Gastrocnemius medialis (tissue), 4 donors: ENCODE data around the gene LDB3. TPM values are rescaled to one million over a fixed set of nuclear protein-coding genes. Genes with fewer than 3 reads are reported as not detected.

Experiments used
- ATAC-seq, 2 donors: fragments of 150-250 bp; one replicate each; pipeline ENCODE4 v1.9.1; 2016
- DNase-seq, 2 donors: peaks; one replicate each; pipeline ENCODE4 v3.0.0-alpha.2; 2019
- H3K27ac ChIP-seq, 4 donors: fragments of 200-600 bp; sonication (generic); 1 replicate in 1 of 4; 2 replicates in 3 of 4; pipeline ENCODE4 v1.5.1; 2016 to 2018; ENCODE audit warnings: mild to moderate bottlenecking in 2 of 4, moderate library complexity in 1 of 4
- H3K27me3 ChIP-seq, 3 donors: fragments of 200-600 bp; sonication (generic) in 2 of 3; 1 replicate in 1 of 3; 2 replicates in 2 of 3; pipeline versions ENCODE4 v1.5.1 to v1.6.0; 2016 to 2019; ENCODE audit warnings: mild to moderate bottlenecking in 1 of 3, moderate library complexity in 1 of 3
- H3K36me3 ChIP-seq, 2 donors: fragments of 200-600 bp; sonication (generic) in 1 of 2; one replicate each; pipeline ENCODE4 v1.5.1; 2017 to 2018
- H3K4me1 ChIP-seq, 2 donors: fragments of 200-600 bp; sonication (generic) in 1 of 2; one replicate each; pipeline ENCODE4 v1.5.1; 2016 to 2017; ENCODE audit warnings: mild to moderate bottlenecking in 2 of 2
- H3K4me3 ChIP-seq, 4 donors: fragments of 200-600 bp; sonication (generic) in 3 of 4; 1 replicate in 1 of 4; 2 replicates in 3 of 4; pipeline ENCODE4 v1.5.1; 2016 to 2019; ENCODE audit warnings: mild to moderate bottlenecking in 2 of 4
- H3K9me3 ChIP-seq, 3 donors: fragments of 200-600 bp; sonication (generic) in 2 of 3; 1 replicate in 1 of 3; 2 replicates in 2 of 3; pipeline ENCODE4 v1.5.1; 2016 to 2019
- CTCF ChIP-seq, 5 experiments: fragments of 450-650 bp in 3 of 5; fragments of 200-600 bp in 2 of 5; sonication (generic) in 2 of 5; IDR thresholded peaks in 4 of 5; conservative IDR thresholded peaks in 1 of 5; 1 replicate in 4 of 5; 2 replicates in 1 of 5; pipeline ENCODE4 v1.5.1; 2016 to 2019; ENCODE audit warnings: antibody characterized with exemption in 5 of 5, mild to moderate bottlenecking in 3 of 5, moderate library complexity in 3 of 5
- POLR2A ChIP-seq, 2 donors: fragments of 450-650 bp; IDR thresholded peaks; one replicate each; pipeline ENCODE4 v1.6.1; 2017; ENCODE audit warnings: antibody characterized with exemption in 2 of 2, mild to moderate bottlenecking in 2 of 2, moderate library complexity in 2 of 2
- in situ Hi-C, 4 donors: fragments of 200-750 bp; cut with MboI; loops; one replicate each; pipeline versions ENCODE4 v1.15.0 to v1.8.0; 2017; ENCODE audit warnings: low sequenced_read_pairs in 4 of 4
- intact Hi-C: fragments of 100-400 bp; cut with DNase I; formaldehyde crosslinking; loops from one replicate; pipeline ENCODE4 v1.15.1; 2023; ENCODE audit warnings: low total_unique reads
- total RNA-seq, 4 donors: library from RNA; depleted of rRNA; stranded (reverse); fragments of >200 nt; gene quantifications; one replicate each; pipeline versions ENCODE4 v1.1.0 to v1.2.3, GENCODE V29; 2016

LDB3 gene
- total RNA-seq, 4 donors from 2014 or later: 164 to 305 (median 227) TPM

DNA sequence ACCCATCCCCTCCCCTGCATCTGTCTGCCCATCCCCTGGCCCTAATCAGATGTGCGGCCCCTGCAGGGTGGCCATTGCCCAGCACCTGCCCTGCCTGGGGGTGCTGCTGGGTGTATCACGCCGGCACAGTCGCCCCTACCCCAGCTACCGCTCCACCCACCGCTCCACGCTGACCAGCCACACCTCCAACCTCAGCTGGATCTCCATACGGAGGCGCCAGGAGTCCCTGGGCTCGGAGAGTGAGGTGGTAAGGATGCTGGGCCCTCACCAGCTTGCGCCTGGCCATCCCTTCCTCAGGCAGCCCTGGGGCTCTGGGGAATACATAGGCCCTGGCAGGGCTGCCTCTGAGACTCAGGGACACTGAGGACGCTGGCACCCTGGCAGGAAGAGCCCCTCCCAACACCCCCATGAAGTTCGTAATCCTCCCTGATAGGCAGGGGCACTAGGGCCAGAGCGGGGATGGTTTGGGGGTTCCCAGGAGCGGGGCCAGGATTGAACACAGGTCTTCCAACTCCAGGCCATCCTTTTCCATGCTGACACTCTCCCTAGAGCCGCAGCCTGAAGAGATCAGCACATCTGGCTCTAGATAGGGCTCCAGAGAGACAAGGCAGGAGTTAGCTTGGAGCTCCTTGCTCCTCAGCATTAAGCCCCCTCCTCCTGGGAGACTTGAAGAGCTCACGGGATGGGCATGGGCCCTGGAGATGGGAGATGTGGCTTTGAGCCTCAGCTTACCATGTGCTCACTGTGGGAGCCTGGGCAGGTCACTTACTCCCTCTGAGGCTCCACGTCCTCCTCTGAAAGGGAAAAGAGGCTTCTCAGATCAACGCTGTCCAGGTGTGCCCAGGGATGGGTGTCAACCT lies 5.9 kb upstream of the LDB3 start:
- in situ Hi-C loops: no loop called here
- ATAC-seq (no peak), DNase-seq (peak in 1 of 2 donors; percentile 22)
- Histone ChIP-seq H3K4me1 (peaks cover 60 to 65% of the 10 kb centered on the region in 2 donors), H3K27ac (peak overlapping the region; percentile 98 to 100 (median 99)), H3K27me3 (no peaks in the 10 kb centered on the region), H3K4me3 (no peak overlapping the region), H3K36me3 (no peaks in the 10 kb centered on the region), H3K9me3 (no peaks in the 10 kb centered on the region)
- TF ChIP-seq CTCF (IDR thresholded peaks at IDR 0.05 in 4 of 5, conservative IDR thresholded peaks at IDR 0.05 in 1 of 5) (no peak), POLR2A (IDR thresholded peaks at IDR 0.05) (no peak)
- intact Hi-C loops: no loop called here

DNA sequence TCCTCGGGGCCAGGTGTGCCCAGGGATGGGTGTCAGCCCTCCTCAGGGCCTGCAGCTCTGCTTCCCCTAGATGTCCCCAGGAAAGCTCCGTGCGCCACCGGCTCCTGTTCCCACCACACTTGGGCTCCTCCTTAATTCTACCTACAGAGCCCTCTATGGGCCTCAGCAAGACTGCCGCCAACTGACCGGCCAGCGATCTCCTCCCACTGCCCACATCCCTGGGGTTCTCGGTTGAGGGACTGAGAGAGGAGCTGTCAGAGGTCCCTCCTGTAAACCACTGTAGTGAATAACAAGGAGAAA lies 5.3 kb upstream of the LDB3 start:
- Histone ChIP-seq H3K36me3 (no peaks in the 10 kb centered on the region), H3K27me3 (no peaks in the 10 kb centered on the region), H3K4me3 (no peak overlapping the region), H3K9me3 (no peaks in the 10 kb centered on the region), H3K27ac (peak overlapping the region; percentile 98 to 100 (median 99)), H3K4me1 (peaks cover 66 to 71% of the 10 kb centered on the region in 2 donors)
- no peak for TF ChIP-seq POLR2A (IDR thresholded peaks at IDR 0.05)
- no peak for TF ChIP-seq CTCF (IDR thresholded peaks at IDR 0.05 in 4 of 5, conservative IDR thresholded peaks at IDR 0.05 in 1 of 5)
- intact Hi-C loops (no loop called here), in situ Hi-C loops (no loop called here)
- DNase-seq (peak in 1 of 2 donors; percentile 33), ATAC-seq (no peak)

DNA sequence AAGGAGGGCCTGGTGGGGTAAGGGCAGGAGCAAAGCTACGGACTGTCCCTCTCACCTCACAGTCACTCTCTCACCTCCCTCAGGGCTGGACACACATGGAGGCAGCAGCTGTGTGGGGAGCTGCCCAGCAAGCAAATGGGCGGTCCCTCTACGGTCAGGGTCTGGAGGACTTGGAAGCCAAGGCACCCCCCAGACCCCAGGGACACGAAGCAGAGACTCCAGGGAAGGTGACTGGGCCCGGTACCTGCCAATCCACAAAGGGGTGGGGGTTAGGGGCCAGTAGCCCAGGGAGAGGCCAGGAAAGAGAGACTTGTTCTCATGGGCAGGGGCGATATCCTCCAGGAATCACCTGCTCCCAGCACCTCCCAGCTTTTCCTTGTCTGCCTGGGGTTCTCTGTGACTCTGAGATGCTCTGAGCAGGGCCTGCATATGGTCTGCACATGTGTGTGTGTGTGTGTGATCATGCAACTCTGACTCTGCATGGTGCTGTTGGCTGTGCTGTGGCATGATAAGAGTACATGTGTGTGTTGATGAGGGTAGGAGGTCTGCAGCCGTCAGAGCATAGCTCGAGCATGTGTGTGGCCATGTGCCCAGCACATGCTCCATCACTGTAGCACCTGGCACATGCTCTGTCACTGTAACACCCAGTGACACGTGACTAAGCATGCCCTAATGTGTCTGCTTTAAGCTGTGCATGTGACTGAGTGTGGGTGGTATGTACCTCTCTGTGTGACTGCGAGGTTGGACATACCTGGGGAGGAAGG lies 4.6 kb upstream of the LDB3 start:
- ATAC-seq (peak in 1 of 2 donors; percentile 31), DNase-seq (peak; percentile 48 to 68)
- Histone ChIP-seq H3K27me3 (no peaks in the 10 kb centered on the region), H3K9me3 (no peaks in the 10 kb centered on the region), H3K36me3 (no peaks in the 10 kb centered on the region), H3K4me3 (no peak overlapping the region), H3K4me1 (peaks cover 68 to 72% of the 10 kb centered on the region in 2 donors), H3K27ac (peak overlapping the region; percentile 98 to 100 (median 99))
- in situ Hi-C loops: no loop called here
- intact Hi-C loops: no loop called here
- TF ChIP-seq CTCF (IDR thresholded peaks at IDR 0.05 in 4 of 5, conservative IDR thresholded peaks at IDR 0.05 in 1 of 5): no peak
- no peak for TF ChIP-seq POLR2A (IDR thresholded peaks at IDR 0.05)

DNA sequence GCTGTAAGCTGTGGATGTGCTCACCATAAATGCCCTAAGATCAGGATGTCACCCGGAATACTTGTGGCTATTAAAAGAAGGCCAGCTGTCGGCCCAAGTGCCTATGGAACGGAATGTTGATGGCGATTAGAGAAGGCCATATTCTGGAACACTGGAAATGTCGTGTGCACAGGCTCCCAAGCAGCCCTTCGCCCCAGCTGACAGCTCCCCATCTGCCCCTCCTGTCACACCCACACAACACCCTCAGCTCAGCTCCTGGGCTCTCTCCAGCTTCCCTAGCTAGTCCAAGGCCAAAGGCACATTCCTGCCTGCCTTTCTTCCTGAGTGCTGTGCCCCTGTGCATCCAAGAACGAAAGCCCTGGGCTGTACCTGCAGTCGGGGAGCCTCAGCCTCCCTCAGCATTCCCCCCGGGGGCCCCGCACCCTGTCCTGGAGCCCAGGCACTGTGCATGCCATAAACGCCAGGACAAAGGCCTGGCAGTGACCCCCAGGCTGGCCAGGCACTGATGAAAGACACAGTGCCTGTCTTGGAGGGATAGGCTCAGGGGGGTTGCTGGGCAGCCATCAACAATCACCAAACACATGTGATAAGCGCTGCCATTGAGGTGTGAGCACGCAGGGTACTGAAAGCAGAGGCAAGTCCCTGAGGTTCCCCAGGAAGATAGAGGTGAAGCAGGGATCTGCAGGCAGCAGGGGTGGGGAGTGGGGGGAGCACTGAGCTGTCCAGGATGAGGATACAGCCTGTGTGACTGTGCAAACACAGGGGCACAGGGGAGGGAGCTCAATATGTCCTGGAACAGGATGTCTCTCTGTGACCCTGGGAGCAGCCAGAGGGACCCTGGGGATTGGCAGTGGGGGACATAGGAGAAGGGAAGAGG lies 3.7 kb upstream of the LDB3 start:
- TF ChIP-seq POLR2A (IDR thresholded peaks at IDR 0.05) (no peak), CTCF (IDR thresholded peaks at IDR 0.05 in 4 of 5, conservative IDR thresholded peaks at IDR 0.05 in 1 of 5) (no peak)
- intact Hi-C loops: loop anchor here (5.0 kb wide), 1 partner anchor 93 kb away; the partner anchor contains the start of gene BMPR1A
- Histone ChIP-seq H3K36me3 (no peaks in the 10 kb centered on the region), H3K27me3 (no peaks in the 10 kb centered on the region), H3K27ac (peak overlapping the region; percentile 98 to 100 (median 99)), H3K9me3 (no peaks in the 10 kb centered on the region), H3K4me3 (no peak overlapping the region), H3K4me1 (peaks cover 72 to 80% of the 10 kb centered on the region in 2 donors)
- in situ Hi-C loops: no loop called here
- ATAC-seq (peak in 1 of 2 donors; percentile 4), DNase-seq (peak in 1 of 2 donors; percentile 53)
